NCI-H748 treated with DMSO at 0.1 percent for 48 hours (cell line): ENCODE measurements around the gene PIK3C3.
A peak's percentile ranks its signal among the peaks of the same experiment; 100 is the strongest.

Source experiments
- DNase-seq: peaks from one replicate; lab custom pipeline; 2025; lab: John Stamatoyannopoulos, UW

The PIK3C3 gene

GRCh38 chr18:41954827-41955613, at the start of gene PIK3C3:
PIK3C3 (plus strand) TSS chr18:41955234; CDS start chr18:41955292, 58 bp downstream.
- DNase-seq, result peak; percentile 96

GRCh38 chr18:41905786-41906527, 49.1 kb upstream of the PIK3C3 start:
- peak; percentile 32 for DNase-seq

- DNase-seq, result peak; percentile 70
Measured at GRCh38 chr18:41906528-41907146, 48.4 kb upstream of the PIK3C3 start.

GRCh38 chr18:41917181-41917580, 37.9 kb upstream of the PIK3C3 start:
- no peak for DNase-seq

- DNase-seq, result no peak
Measured at GRCh38 chr18:41921770-41922169, 33.3 kb upstream of the PIK3C3 start.

GRCh38 chr18:41922176-41922575, 32.9 kb upstream of the PIK3C3 start:
- no peak for DNase-seq

GRCh38 chr18:41922841-41923240, 32.2 kb upstream of the PIK3C3 start:
- DNase-seq, result no peak

- DNase-seq, result no peak
Measured at GRCh38 chr18:41923446-41923845, 31.6 kb upstream of the PIK3C3 start.

GRCh38 chr18:41928581-41928980, 26.5 kb upstream of the PIK3C3 start:
- no peak for DNase-seq

- no peak for DNase-seq
Measured at GRCh38 chr18:41932899-41933298, 22.1 kb upstream of the PIK3C3 start.

GRCh38 chr18:41933778-41934177, 21.3 kb upstream of the PIK3C3 start:
- no peak for DNase-seq

GRCh38 chr18:41936471-41937134, 18.4 kb upstream of the PIK3C3 start:
- no peak for DNase-seq

GRCh38 chr18:41938445-41938844, 16.6 kb upstream of the PIK3C3 start:
- no peak for DNase-seq

- DNase-seq, result no peak
Measured at GRCh38 chr18:41939326-41939725, 15.7 kb upstream of the PIK3C3 start.

GRCh38 chr18:41940506-41941215, 14.4 kb upstream of the PIK3C3 start:
- DNase-seq, result no peak

- no peak for DNase-seq
Measured at GRCh38 chr18:41942254-41942653, 12.8 kb upstream of the PIK3C3 start.

GRCh38 chr18:41948544-41949110, 6.4 kb upstream of the PIK3C3 start:
- DNase-seq, result no peak

- no peak for DNase-seq
Measured at GRCh38 chr18:41949206-41949920, 5.7 kb upstream of the PIK3C3 start.

GRCh38 chr18:41955688-41956087, 654 bp downstream of the PIK3C3 start:
- no peak for DNase-seq

- no peak for DNase-seq
Measured at GRCh38 chr18:41959045-41959444, 4.0 kb downstream of the PIK3C3 start.
